ENCODE measurements around the gene DPT. TPM values are rescaled to one million over a fixed set of nuclear protein-coding genes. Genes with fewer than 3 reads are reported as not detected.

DPT gene
- polyA plus RNA-seq, 1 of the 3 experiments (the other 2 are of a cell fraction) = 0.05 TPM

DNA sequence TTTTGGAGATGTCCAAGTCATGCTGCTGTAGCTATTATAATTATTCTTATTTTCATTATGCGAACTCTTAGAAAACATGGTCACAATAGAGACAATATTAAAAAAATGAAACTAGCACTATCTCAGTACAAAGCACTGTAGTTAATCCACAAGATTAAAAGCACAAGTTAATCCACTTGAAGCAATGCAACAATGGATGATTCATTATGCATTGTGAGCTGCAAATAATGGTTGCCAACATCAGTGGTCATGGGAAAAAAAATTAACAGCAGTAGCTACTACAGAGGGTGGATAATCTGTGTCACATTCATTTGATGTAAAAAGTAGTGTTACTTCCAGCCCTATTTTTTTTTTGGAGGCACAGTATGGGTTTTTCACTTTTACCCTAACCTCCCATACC lies 56.7 kb downstream of the DPT start:
- no peaks in the 10 kb centered on the region for H3K4me1 ChIP-seq (ENCODE audit: control insufficient read depth in 1 of 2, insufficient read depth in 2 of 2, low read depth in 1 of 2, low read length in 1 of 2)
- no peaks in the 10 kb centered on the region for H3K27me3 ChIP-seq (ENCODE audit: insufficient read depth)
- H3K9me3 ChIP-seq = no peaks in the 10 kb centered on the region
- no peak for TF ChIP-seq FOSL2 (IDR thresholded peaks at IDR 0.05; ENCODE audit: borderline replicate concordance, low read depth)
- DNase-seq = no peak
- no peaks in the 10 kb centered on the region for H3F3A ChIP-seq (replicated peaks; ENCODE audit: insufficient read depth)
- CTCF ChIA-PET = no interaction called here
- POLR2A ChIA-PET = no interaction called here
- H3K79me2 ChIP-seq (ENCODE audit: insufficient read depth) = no peaks in the 10 kb centered on the region
- no peak overlapping the region for H3K4me3 ChIP-seq (ENCODE audit: low read depth in 2 of 2, low read length in 1 of 2)
- H3K27ac ChIP-seq (ENCODE audit: low read depth in 2 of 2, low read length in 1 of 2) = no peak overlapping the region
- H3K36me3 ChIP-seq (replicated peaks in 1 of 2; ENCODE audit: control insufficient read depth in 1 of 2, insufficient read depth in 2 of 2, low read length in 1 of 2) = no peaks in the 10 kb centered on the region
- H4K20me1 ChIP-seq (ENCODE audit: insufficient read depth) = no peaks in the 10 kb centered on the region
- 100% methylated on average over 1 of the region's 1 CpG for WGBS (ENCODE audit: low lambda C conversion rate)
- H3K4me2 ChIP-seq = no peak overlapping the region
- no peak overlapping the region for H2AFZ ChIP-seq (ENCODE audit: low read depth)
- no peaks in the 10 kb centered on the region for H3K9me2 ChIP-seq
- no peak overlapping the region for H3K9ac ChIP-seq

DNA sequence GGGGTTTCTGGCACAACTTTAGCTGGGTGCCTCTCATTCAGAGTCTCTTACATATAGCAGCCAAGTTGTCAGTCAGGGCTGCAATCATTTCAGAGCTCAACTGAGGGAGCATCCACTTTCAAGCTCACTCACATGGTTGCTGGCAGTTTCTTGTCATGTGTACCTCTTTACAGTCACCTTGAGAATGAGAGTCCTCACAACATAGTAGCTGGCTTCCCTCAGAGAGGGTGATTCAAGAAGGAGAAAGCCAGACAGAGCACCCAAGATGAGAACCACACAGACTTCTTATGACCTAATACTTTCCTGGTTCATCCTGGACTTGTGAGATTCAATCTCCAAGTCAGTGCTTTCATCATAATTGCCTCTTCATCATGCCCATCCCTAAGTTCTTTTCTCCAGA lies 57.2 kb downstream of the DPT start:
- Histone ChIP-seq H3K4me2 (no peak overlapping the region), H4K20me1 (ENCODE audit: insufficient read depth) (no peaks in the 10 kb centered on the region), H3K9me3 (no peaks in the 10 kb centered on the region), H3K27ac (ENCODE audit: low read depth in 2 of 2, low read length in 1 of 2) (no peak overlapping the region), H3K79me2 (ENCODE audit: insufficient read depth) (no peaks in the 10 kb centered on the region), H3K4me3 (ENCODE audit: low read depth in 2 of 2, low read length in 1 of 2) (no peak overlapping the region), H3F3A (replicated peaks; ENCODE audit: insufficient read depth) (no peaks in the 10 kb centered on the region), H3K9ac (no peak overlapping the region), H3K9me2 (no peaks in the 10 kb centered on the region), H2AFZ (ENCODE audit: low read depth) (no peak overlapping the region), H3K27me3 (ENCODE audit: insufficient read depth) (no peaks in the 10 kb centered on the region), H3K36me3 (replicated peaks in 1 of 2; ENCODE audit: control insufficient read depth in 1 of 2, insufficient read depth in 2 of 2, low read length in 1 of 2) (no peaks in the 10 kb centered on the region), H3K4me1 (ENCODE audit: control insufficient read depth in 1 of 2, insufficient read depth in 2 of 2, low read depth in 1 of 2, low read length in 1 of 2) (no peaks in the 10 kb centered on the region)
- TF ChIP-seq ZBTB33 (IDR thresholded peaks at IDR 0.05; ENCODE audit: borderline replicate concordance, low read depth) (no peak), FOXJ3 (CRISPR knock-in tag; IDR thresholded peaks at IDR 0.05) (no peak), TCF12 (IDR thresholded peaks at IDR 0.05) (no peak), ELF1 (IDR thresholded peaks at IDR 0.05) (no peak), NFIC (IDR thresholded peaks at IDR 0.05; ENCODE audit: borderline replicate concordance) (no peak)
- ChIA-PET CTCF (interaction anchor here (1.5 kb wide), 1 partner anchor 68 kb away, joined by 5 read pairs; no protein-coding TSS in a partner anchor), POLR2A (no interaction called here)
- no peak for DNase-seq

DNA sequence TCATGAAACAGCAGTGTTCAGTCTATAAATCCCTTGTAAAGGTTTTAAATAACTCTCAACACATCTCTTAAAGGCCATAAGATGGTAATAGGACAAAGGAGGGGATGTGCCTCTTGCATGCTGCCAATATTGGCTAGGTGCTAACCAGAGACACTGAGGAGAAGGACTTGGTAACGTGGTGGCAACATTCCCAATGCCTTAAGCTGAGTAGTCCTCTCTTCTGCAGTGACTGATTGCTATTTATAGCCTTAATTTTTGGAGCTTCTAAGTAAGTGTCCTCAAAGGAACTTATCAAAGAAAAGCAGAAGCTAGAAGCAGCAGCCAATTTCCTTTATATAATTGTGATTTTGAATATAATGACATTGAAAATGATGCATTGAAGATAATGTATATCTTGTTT lies 63.0 kb downstream of the DPT start:
- H3K4me3 ChIP-seq (ENCODE audit: low read depth in 2 of 2, low read length in 1 of 2) = no peak overlapping the region
- CTCF ChIA-PET = no interaction called here
- H3K9me3 ChIP-seq = no peaks in the 10 kb centered on the region
- H2AFZ ChIP-seq (ENCODE audit: low read depth) = no peak overlapping the region
- H3K36me3 ChIP-seq (replicated peaks in 1 of 2; ENCODE audit: control insufficient read depth in 1 of 2, insufficient read depth in 2 of 2, low read length in 1 of 2) = no peaks in the 10 kb centered on the region
- TF ChIP-seq YY1 (IDR thresholded peaks at IDR 0.05; ENCODE audit: low read depth) (no peak), ELF1 (IDR thresholded peaks at IDR 0.05) (no peak), EP300 (IDR thresholded peaks at IDR 0.05; ENCODE audit: borderline replicate concordance in 1 of 2, low read depth in 1 of 2, low read length in 1 of 2) (no peak), ZBTB33 (IDR thresholded peaks at IDR 0.05; ENCODE audit: borderline replicate concordance, low read depth) (no peak), MEF2A (IDR thresholded peaks at IDR 0.05; ENCODE audit: borderline replicate concordance, low read depth) (no peak), RAD21 (IDR thresholded peaks at IDR 0.05; ENCODE audit: low read length) (no peak), REST (IDR thresholded peaks at IDR 0.05; ENCODE audit: low read depth, low read length) (no peak), SMC3 (IDR thresholded peaks at IDR 0.05; ENCODE audit: low read depth, low read length) (no peak)
- no peak overlapping the region for H3K9ac ChIP-seq
- no peak overlapping the region for H3K27ac ChIP-seq (ENCODE audit: low read depth in 2 of 2, low read length in 1 of 2)
- H3K27me3 ChIP-seq (ENCODE audit: insufficient read depth) = no peaks in the 10 kb centered on the region
- no peaks in the 10 kb centered on the region for H3K79me2 ChIP-seq (ENCODE audit: insufficient read depth)
- POLR2A ChIA-PET = no interaction called here
- H4K20me1 ChIP-seq (ENCODE audit: insufficient read depth) = no peaks in the 10 kb centered on the region
- no peak for DNase-seq
- no peaks in the 10 kb centered on the region for H3F3A ChIP-seq (replicated peaks; ENCODE audit: insufficient read depth)
- H3K9me2 ChIP-seq = no peaks in the 10 kb centered on the region
- WGBS (ENCODE audit: low lambda C conversion rate) = 64% methylated on average over 1 of the region's 1 CpG
- no peaks in the 10 kb centered on the region for H3K4me1 ChIP-seq (ENCODE audit: control insufficient read depth in 1 of 2, insufficient read depth in 2 of 2, low read depth in 1 of 2, low read length in 1 of 2)
- H3K4me2 ChIP-seq = no peak overlapping the region

All from SK-N-SH (cell line).